C4-2B (cell line): ENCODE results near the gene CCL4.

Experiments
- ZFX ChIP-seq: fragments of 450-650 bp; IDR thresholded peaks from 2 replicates; pipeline ENCODE4 v1.6.1; 2017
- TF ChIP-seq, protein P1 (sequence below): fragments of 450-650 bp; conservative IDR thresholded peaks from 2 replicates; pipeline ENCODE4 v1.5.1; 2017; ENCODE audit warnings: mild to moderate bottlenecking

DNA sequence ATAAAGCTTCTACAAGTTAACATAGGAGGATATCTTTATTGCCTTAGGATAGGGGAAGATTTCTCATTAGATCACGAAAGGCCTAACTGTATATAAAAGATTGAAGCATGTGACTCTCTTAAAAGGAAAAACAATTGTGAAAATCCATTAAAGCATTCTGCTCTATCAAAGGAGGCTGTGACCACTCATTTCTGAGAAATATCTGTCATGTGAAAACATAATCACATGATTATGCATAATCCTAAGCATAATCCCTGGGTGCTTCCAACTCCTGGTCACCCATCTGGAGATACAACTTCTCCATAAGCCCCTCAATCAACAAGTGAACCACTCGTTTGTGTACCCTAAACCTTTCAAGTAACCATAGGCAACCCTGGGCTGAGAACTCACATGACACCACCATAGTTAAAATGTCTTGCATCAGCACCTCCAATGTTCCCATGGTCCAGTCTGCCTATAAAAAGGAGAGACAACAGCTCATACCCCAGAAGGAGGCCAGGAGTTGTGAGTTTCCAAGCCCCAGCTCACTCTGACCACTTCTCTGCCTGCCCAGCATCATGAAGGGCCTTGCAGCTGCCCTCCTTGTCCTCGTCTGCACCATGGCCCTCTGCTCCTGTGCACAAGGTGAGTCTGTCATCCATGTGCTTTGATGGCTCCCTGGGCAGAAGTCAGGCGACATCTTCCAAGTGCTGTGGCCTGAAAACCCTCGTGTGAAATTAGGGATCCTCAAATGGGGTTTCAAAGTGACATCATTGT is 39.7 kb upstream of the CCL4 start, which contains the start of gene CCL18:
- TF ChIP-seq, protein P1, sequence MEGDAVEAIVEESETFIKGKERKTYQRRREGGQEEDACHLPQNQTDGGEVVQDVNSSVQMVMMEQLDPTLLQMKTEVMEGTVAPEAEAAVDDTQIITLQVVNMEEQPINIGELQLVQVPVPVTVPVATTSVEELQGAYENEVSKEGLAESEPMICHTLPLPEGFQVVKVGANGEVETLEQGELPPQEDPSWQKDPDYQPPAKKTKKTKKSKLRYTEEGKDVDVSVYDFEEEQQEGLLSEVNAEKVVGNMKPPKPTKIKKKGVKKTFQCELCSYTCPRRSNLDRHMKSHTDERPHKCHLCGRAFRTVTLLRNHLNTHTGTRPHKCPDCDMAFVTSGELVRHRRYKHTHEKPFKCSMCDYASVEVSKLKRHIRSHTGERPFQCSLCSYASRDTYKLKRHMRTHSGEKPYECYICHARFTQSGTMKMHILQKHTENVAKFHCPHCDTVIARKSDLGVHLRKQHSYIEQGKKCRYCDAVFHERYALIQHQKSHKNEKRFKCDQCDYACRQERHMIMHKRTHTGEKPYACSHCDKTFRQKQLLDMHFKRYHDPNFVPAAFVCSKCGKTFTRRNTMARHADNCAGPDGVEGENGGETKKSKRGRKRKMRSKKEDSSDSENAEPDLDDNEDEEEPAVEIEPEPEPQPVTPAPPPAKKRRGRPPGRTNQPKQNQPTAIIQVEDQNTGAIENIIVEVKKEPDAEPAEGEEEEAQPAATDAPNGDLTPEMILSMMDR, result no peak
- TF ChIP-seq ZFX, result no peak
